H9 (cell line): ENCODE data around the gene UNC5C. TPM values are rescaled to one million over a fixed set of nuclear protein-coding genes. Genes with fewer than 3 reads are reported as not detected.

Source experiments
- DNase-seq: peaks from one replicate; pipeline ENCODE4 v3.0.0-alpha.2; 2017
- H2AFZ ChIP-seq: one replicate; pipeline ENCODE4 v1.6.1; 2013; ENCODE audit warnings: mild to moderate bottlenecking, low read length, control low read depth, moderate library complexity
- H2AK5ac ChIP-seq: 2 replicates; pipeline ENCODE4 v1.6.1; 2013; ENCODE audit warnings: low read length, control low read depth, mixed read lengths; ENCODE audit not compliant: insufficient read length
- H2BK120ac ChIP-seq: one replicate; pipeline ENCODE4 v1.6.1; 2013; ENCODE audit warnings: low read depth, mild to moderate bottlenecking, low read length, control low read depth, inconsistent platforms; ENCODE audit not compliant: poor library complexity, severe bottlenecking
- H2BK12ac ChIP-seq: 2 replicates; pipeline ENCODE4 v1.6.1; 2013; ENCODE audit warnings: low read length, control low read depth, mixed read lengths, low read depth; ENCODE audit not compliant: insufficient read length
- H2BK15ac ChIP-seq: 2 replicates; pipeline ENCODE4 v1.6.1; 2013; ENCODE audit warnings: low read depth, low read length, control low read depth
- H2BK20ac ChIP-seq: one replicate; pipeline ENCODE4 v1.6.1; 2013; ENCODE audit warnings: low read depth, mild to moderate bottlenecking, low read length, control low read depth, inconsistent platforms; ENCODE audit not compliant: poor library complexity, severe bottlenecking
- H2BK5ac ChIP-seq: 2 replicates; pipeline ENCODE4 v1.6.1; 2013; ENCODE audit warnings: low read length, control low read depth, mixed read lengths; ENCODE audit not compliant: insufficient read length
- H3K14ac ChIP-seq: 2 replicates; pipeline ENCODE4 v1.6.1; 2013; ENCODE audit warnings: low read length, control low read depth; ENCODE audit not compliant: insufficient read depth
- H3K18ac ChIP-seq: 2 replicates; pipeline ENCODE4 v1.6.1; 2013; ENCODE audit warnings: low read depth, mild to moderate bottlenecking, mixed read lengths, low read length, control low read depth; ENCODE audit not compliant: insufficient read length
- H3K23ac ChIP-seq: 2 replicates; pipeline ENCODE4 v1.6.1; 2013; ENCODE audit warnings: low read length, control low read depth, mixed read lengths, low read depth; ENCODE audit not compliant: insufficient read length
- H3K23me2 ChIP-seq: 2 replicates; pipeline ENCODE4 v1.6.1; 2013; ENCODE audit warnings: low read depth, mild to moderate bottlenecking, mixed read lengths, low read length, control low read depth; ENCODE audit not compliant: insufficient read length, poor library complexity, severe bottlenecking
- H3K27ac ChIP-seq: 2 replicates; pipeline ENCODE4 v1.5.1; 2013; ENCODE audit warnings: low read length, control low read depth, mixed read lengths, low read depth; ENCODE audit not compliant: insufficient read length
- H3K27me3 ChIP-seq: 2 replicates; pipeline ENCODE4 v1.6.1; 2013; ENCODE audit warnings: low read length, control low read depth, inconsistent platforms; ENCODE audit not compliant: insufficient read depth
- H3K4ac ChIP-seq: 2 replicates; pipeline ENCODE4 v1.6.1; 2013; ENCODE audit warnings: low read depth, mild to moderate bottlenecking, control low read depth, inconsistent platforms, low read length, moderate library complexity
- H3K4me1 ChIP-seq: 2 replicates; pipeline ENCODE4 v1.6.1; 2013; ENCODE audit warnings: low read length, control low read depth, inconsistent platforms; ENCODE audit not compliant: insufficient read depth
- H3K4me2 ChIP-seq: 2 replicates; pipeline ENCODE4 v1.6.1; 2013; ENCODE audit warnings: low read length, control low read depth, mixed read lengths; ENCODE audit not compliant: insufficient read length, insufficient read depth
- H3K56ac ChIP-seq: 2 replicates; pipeline ENCODE4 v1.6.1; 2013; ENCODE audit warnings: low read depth, mild to moderate bottlenecking, mixed read lengths, low read length, control low read depth; ENCODE audit not compliant: insufficient read length
- H3K79me1 ChIP-seq: 2 replicates; pipeline ENCODE4 v1.6.1; 2013; ENCODE audit warnings: low read depth, mild to moderate bottlenecking, moderate library complexity, low read length, control low read depth, inconsistent platforms; ENCODE audit not compliant: insufficient read depth, poor library complexity, severe bottlenecking
- H3K79me2 ChIP-seq: 2 replicates; pipeline ENCODE4 v1.6.1; 2013; ENCODE audit warnings: low read length, control low read depth, inconsistent platforms; ENCODE audit not compliant: insufficient read depth
- H3K9ac ChIP-seq: 2 replicates; pipeline ENCODE4 v1.6.1; 2013; ENCODE audit warnings: low read length, control low read depth, mixed read lengths; ENCODE audit not compliant: insufficient read length; ENCODE audit errors: extremely low read depth
- H3K9me3 ChIP-seq: one replicate; pipeline ENCODE4 v1.6.1; 2013; ENCODE audit warnings: low read depth, low read length, inconsistent platforms; ENCODE audit not compliant: control insufficient read depth
- H3T11ph ChIP-seq: one replicate; pipeline ENCODE4 v1.6.1; 2013; ENCODE audit warnings: mild to moderate bottlenecking, low read length, control low read depth, inconsistent platforms
- H4K20me1 ChIP-seq: one replicate; pipeline ENCODE4 v1.6.1; 2013; ENCODE audit not compliant: control insufficient read depth, insufficient read length, insufficient read depth
- H4K5ac ChIP-seq: 2 replicates; pipeline ENCODE4 v1.6.1; 2013; ENCODE audit warnings: low read depth, mild to moderate bottlenecking, mixed read lengths, low read length, control low read depth; ENCODE audit not compliant: insufficient read length
- H4K8ac ChIP-seq: replicated peaks from 2 replicates; pipeline ENCODE4 v1.6.1; 2013; ENCODE audit warnings: low read length, control low read depth, mixed read lengths, low read depth; ENCODE audit not compliant: insufficient read length
- H4K91ac ChIP-seq: 2 replicates; pipeline ENCODE4 v1.6.1; 2013; ENCODE audit warnings: low read depth, mild to moderate bottlenecking, moderate library complexity, mixed read lengths, low read length, control low read depth; ENCODE audit not compliant: insufficient read length
- H3K27ac Mint-ChIP-seq, 3 experiments: 2 replicates in 2 of 3; 3 replicates in 1 of 3; pipeline ENCODE4 v1.8.0; 2020 to 2021; ENCODE audit warnings: mixed read lengths in 3 of 3, mild to moderate bottlenecking in 1 of 3, moderate library complexity in 1 of 3
- H3K27me3 Mint-ChIP-seq: 2 replicates; pipeline ENCODE4 v1.8.0; 2021; ENCODE audit warnings: low read depth, mild to moderate bottlenecking, moderate library complexity, mixed read lengths
- H3K36me3 Mint-ChIP-seq, 3 experiments: 2 replicates in 2 of 3; 3 replicates in 1 of 3; pipeline ENCODE4 v1.8.0; 2020 to 2021; ENCODE audit warnings: low read depth in 3 of 3, mixed read lengths in 3 of 3; ENCODE audit not compliant: insufficient read depth in 1 of 3
- H3K4me1 Mint-ChIP-seq, 2 experiments: 2 replicates each; pipeline ENCODE4 v1.8.0; 2020; ENCODE audit warnings: mixed read lengths in 2 of 2
- H3K4me3 Mint-ChIP-seq, 2 experiments: 2 replicates in 1 of 2; 3 replicates in 1 of 2; pipeline ENCODE4 v1.8.0; 2020 to 2021; ENCODE audit warnings: mild to moderate bottlenecking in 2 of 2, mixed read lengths in 2 of 2, moderate library complexity in 1 of 2
- H3K9me3 Mint-ChIP-seq, 2 experiments: 2 replicates in 1 of 2; 3 replicates in 1 of 2; pipeline ENCODE4 v1.8.0; 2020; ENCODE audit warnings: mild to moderate bottlenecking in 2 of 2, mixed read lengths in 2 of 2, moderate library complexity in 1 of 2
- total RNA-seq: library from RNA; stranded (reverse); gene quantifications from 2 replicates; pipeline ENCODE4 v1.2.1, GENCODE V29; 2021
- TF ChIP-seq, protein P1 (sequence below): fragments of 200-600 bp; sonication (generic); conservative IDR thresholded peaks from 3 replicates; pipeline ENCODE4 v1.8.0; 2021; ENCODE audit warnings: antibody characterized with exemption, mild to moderate bottlenecking

Gene UNC5C
- total RNA-seq, 1 experiment from 2014 or later: not detected

- H3K27ac Mint-ChIP-seq: no peak overlapping the region
- H3K4me1 Mint-ChIP-seq: peaks cover 24 to 27% of the 10 kb centered on the region in 2 experiments
- no peak overlapping the region for H4K5ac ChIP-seq
- H2BK20ac ChIP-seq: no peak overlapping the region
- H3K27ac ChIP-seq: no peak overlapping the region
- peaks cover 4% of the 10 kb centered on the region; the same call in 1 of the 2 replicates for H3K4me1 ChIP-seq
- no peak overlapping the region for H3K14ac ChIP-seq
- no peak overlapping the region for H2AFZ ChIP-seq
- H3K79me1 ChIP-seq: no peaks in the 10 kb centered on the region
- H3K4me3 Mint-ChIP-seq: no peak overlapping the region
- H3K36me3 Mint-ChIP-seq: no peaks in the 10 kb centered on the region; a peak in 1 of 7 replicates
- H3K23ac ChIP-seq: no peak overlapping the region
- H3K9me3 Mint-ChIP-seq: peaks cover 0 to 2% of the 10 kb centered on the region in 2 experiments; a peak in 1 of 5 replicates
- no peak overlapping the region for H4K8ac ChIP-seq
- H2BK5ac ChIP-seq: no peak overlapping the region
- no peak overlapping the region for H2AK5ac ChIP-seq
- no peak overlapping the region for H3K4ac ChIP-seq
- no peak overlapping the region for H3K56ac ChIP-seq
- TF ChIP-seq, protein P1, sequence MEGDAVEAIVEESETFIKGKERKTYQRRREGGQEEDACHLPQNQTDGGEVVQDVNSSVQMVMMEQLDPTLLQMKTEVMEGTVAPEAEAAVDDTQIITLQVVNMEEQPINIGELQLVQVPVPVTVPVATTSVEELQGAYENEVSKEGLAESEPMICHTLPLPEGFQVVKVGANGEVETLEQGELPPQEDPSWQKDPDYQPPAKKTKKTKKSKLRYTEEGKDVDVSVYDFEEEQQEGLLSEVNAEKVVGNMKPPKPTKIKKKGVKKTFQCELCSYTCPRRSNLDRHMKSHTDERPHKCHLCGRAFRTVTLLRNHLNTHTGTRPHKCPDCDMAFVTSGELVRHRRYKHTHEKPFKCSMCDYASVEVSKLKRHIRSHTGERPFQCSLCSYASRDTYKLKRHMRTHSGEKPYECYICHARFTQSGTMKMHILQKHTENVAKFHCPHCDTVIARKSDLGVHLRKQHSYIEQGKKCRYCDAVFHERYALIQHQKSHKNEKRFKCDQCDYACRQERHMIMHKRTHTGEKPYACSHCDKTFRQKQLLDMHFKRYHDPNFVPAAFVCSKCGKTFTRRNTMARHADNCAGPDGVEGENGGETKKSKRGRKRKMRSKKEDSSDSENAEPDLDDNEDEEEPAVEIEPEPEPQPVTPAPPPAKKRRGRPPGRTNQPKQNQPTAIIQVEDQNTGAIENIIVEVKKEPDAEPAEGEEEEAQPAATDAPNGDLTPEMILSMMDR: no peak
- H4K20me1 ChIP-seq: no peaks in the 10 kb centered on the region
- no peak overlapping the region for H2BK120ac ChIP-seq
- no peaks in the 10 kb centered on the region for H3K27me3 Mint-ChIP-seq
- H3K9me3 ChIP-seq: no peaks in the 10 kb centered on the region
- no peak overlapping the region for H4K91ac ChIP-seq
- no peak overlapping the region for H2BK12ac ChIP-seq
- H2BK15ac ChIP-seq: no peak overlapping the region
- DNase-seq: no peak
- H3K23me2 ChIP-seq: no peaks in the 10 kb centered on the region
- H3K27me3 ChIP-seq: no peaks in the 10 kb centered on the region
- H3K79me2 ChIP-seq: no peaks in the 10 kb centered on the region
- no peak overlapping the region for H3K9ac ChIP-seq
- no peak overlapping the region for H3K18ac ChIP-seq
- H3T11ph ChIP-seq: no peak overlapping the region
- H3K4me2 ChIP-seq: no peak overlapping the region
Measured at GRCh38 chr4:95157596-95157995, 391.2 kb downstream of the UNC5C start.
